Neuronal stem cell (in vitro differentiated cells): Measurements from ENCODE around the gene CDH15.

ENCODE experiments used
- DNase-seq: peaks from one replicate; pipeline ENCODE4 v3.0.0-alpha.2; 2013; ENCODE audit warnings: low spot score
- H2AFZ ChIP-seq: one replicate; pipeline ENCODE4 v1.6.1; 2013; ENCODE audit warnings: mild to moderate bottlenecking, low read length, inconsistent platforms
- H2AK5ac ChIP-seq: 2 replicates; pipeline ENCODE4 v1.6.1; 2013; ENCODE audit warnings: low read depth, mild to moderate bottlenecking, inconsistent platforms, low read length, moderate library complexity, mixed read lengths
- H2BK120ac ChIP-seq: 2 replicates; pipeline ENCODE4 v1.6.1; 2013; ENCODE audit warnings: low read depth, mild to moderate bottlenecking, inconsistent platforms, low read length, moderate library complexity, mixed read lengths
- H2BK12ac ChIP-seq: one replicate; pipeline ENCODE4 v1.6.1; 2013; ENCODE audit warnings: low read length, inconsistent platforms
- H2BK15ac ChIP-seq: 2 replicates; pipeline ENCODE4 v1.6.1; 2013; ENCODE audit warnings: mild to moderate bottlenecking, low read length, inconsistent platforms, mixed read lengths
- H2BK5ac ChIP-seq: one replicate; pipeline ENCODE4 v1.6.1; 2013; ENCODE audit warnings: inconsistent platforms, mild to moderate bottlenecking, low read length, moderate library complexity
- H3K14ac ChIP-seq: one replicate; pipeline ENCODE4 v1.6.1; 2013; ENCODE audit warnings: low read length, inconsistent platforms
- H3K18ac ChIP-seq: 2 replicates; pipeline ENCODE4 v1.6.1; 2013; ENCODE audit warnings: low read length, inconsistent platforms
- H3K23ac ChIP-seq: 2 replicates; pipeline ENCODE4 v1.6.1; 2013; ENCODE audit warnings: low read depth, mild to moderate bottlenecking, mixed read lengths, low read length, inconsistent platforms; ENCODE audit not compliant: poor library complexity
- H3K27ac ChIP-seq: replicated peaks from 3 replicates; pipeline ENCODE4 v1.5.1; 2013; ENCODE audit warnings: low read length, inconsistent platforms
- H3K27me3 ChIP-seq, 3 experiments: 2 replicates each; pipeline ENCODE4 v1.6.1; 2013; ENCODE audit warnings: low read length in 3 of 3, mild to moderate bottlenecking in 2 of 3, inconsistent platforms in 1 of 3, low read depth in 1 of 3, mixed read lengths in 1 of 3, moderate library complexity in 1 of 3; ENCODE audit not compliant: control insufficient read depth in 3 of 3, insufficient read depth in 3 of 3
- H3K36me3 ChIP-seq, 2 donors: replicated peaks in 1 of 2; 2 replicates each; pipeline ENCODE4 v1.6.1; 2013; ENCODE audit warnings: low read length in 2 of 2; ENCODE audit not compliant: control insufficient read depth in 2 of 2, insufficient read depth in 2 of 2
- H3K4ac ChIP-seq: 2 replicates; pipeline ENCODE4 v1.6.1; 2013; ENCODE audit warnings: inconsistent platforms, mild to moderate bottlenecking, low read length, moderate library complexity
- H3K4me1 ChIP-seq, 2 donors: 1 replicate in 1 of 2; 2 replicates in 1 of 2; pipeline ENCODE4 v1.6.1; 2013; ENCODE audit warnings: low read length in 2 of 2, low read depth in 1 of 2; ENCODE audit not compliant: control insufficient read depth in 2 of 2, insufficient read depth in 1 of 2
- H3K4me2 ChIP-seq: one replicate; pipeline ENCODE4 v1.6.1; 2013; ENCODE audit warnings: mild to moderate bottlenecking, low read length, inconsistent platforms; ENCODE audit not compliant: insufficient read depth, poor library complexity, severe bottlenecking
- H3K4me3 ChIP-seq, 2 donors: 2 replicates each; pipeline ENCODE4 v1.5.1; 2013; ENCODE audit warnings: low read length in 2 of 2, mild to moderate bottlenecking in 2 of 2, inconsistent platforms in 1 of 2, moderate library complexity in 1 of 2
- H3K79me1 ChIP-seq: one replicate; pipeline ENCODE4 v1.6.1; 2013; ENCODE audit warnings: low read depth, mild to moderate bottlenecking, inconsistent platforms, low read length, moderate library complexity
- H3K9ac ChIP-seq: one replicate; pipeline ENCODE4 v1.6.1; 2013; ENCODE audit warnings: mild to moderate bottlenecking, low read depth, low read length, inconsistent platforms; ENCODE audit not compliant: poor library complexity
- H3K9me3 ChIP-seq, 2 donors: replicated peaks in 1 of 2; 2 replicates each; pipeline versions ENCODE3 to v1.6.1; 2013; ENCODE audit warnings: low read length in 2 of 2, mild to moderate bottlenecking in 2 of 2, inconsistent platforms in 1 of 2, low read depth in 1 of 2, mixed read lengths in 1 of 2, moderate library complexity in 1 of 2; ENCODE audit not compliant: control insufficient read depth in 2 of 2, insufficient read depth in 1 of 2
- H4K8ac ChIP-seq: one replicate; pipeline ENCODE4 v1.6.1; 2013; ENCODE audit warnings: low read depth, mild to moderate bottlenecking, inconsistent platforms, low read length, moderate library complexity
- H4K91ac ChIP-seq: one replicate; pipeline ENCODE4 v1.6.1; 2013; ENCODE audit warnings: low read length, low read depth, mild to moderate bottlenecking, inconsistent platforms; ENCODE audit not compliant: poor library complexity
- WGBS, 2 donors: extraction: QIAGEN DNeasy Blood & Tissue Kit; methylation state at CpG; one replicate each; pipeline ENCODE4 v1.1.7; 2013; ENCODE audit warnings: missing lambda C conversion rate in 2 of 2, mixed read lengths in 1 of 2; ENCODE audit not compliant: insufficient read length in 2 of 2, insufficient replicate concordance in 1 of 2; ENCODE audit errors: extremely low coverage in 2 of 2; 5-methylcytosine and 5-hydroxymethylcytosine counted together

Gene CDH15

GRCh38 chr16:89152831-89153700 is 18.5 kb upstream of the CDH15 start:
- Histone ChIP-seq H2AFZ (no peak overlapping the region), H2AK5ac (no peak overlapping the region), H4K91ac (no peak overlapping the region), H3K79me1 (no peaks in the 10 kb centered on the region), H3K14ac (no peak overlapping the region), H3K4me3 (no peak overlapping the region), H3K36me3 (peaks cover 7 to 31% of the 10 kb centered on the region in 2 donors), H3K9ac (no peak overlapping the region), H4K8ac (no peak overlapping the region), H3K4ac (no peak overlapping the region), H3K4me2 (no peak overlapping the region), H3K27ac (no peak overlapping the region), H3K18ac (no peak overlapping the region), H2BK5ac (no peak overlapping the region), H3K4me1 (no peaks in the 10 kb centered on the region), H3K9me3 (peaks cover 11 to 19% of the 10 kb centered on the region in 2 donors), H2BK12ac (no peak overlapping the region), H3K23ac (no peak overlapping the region), H2BK120ac (no peak overlapping the region), H2BK15ac (no peak overlapping the region), H3K27me3 (peaks cover 0 to 2% (median 0%) of the 10 kb centered on the region in 3 experiments)
- no peak for DNase-seq
- no CpG with 5 or more reads among the region's 41 CpGs for WGBS, 2 donors

GRCh38 chr16:89153848-89154271 is 17.7 kb upstream of the CDH15 start:
- Histone ChIP-seq H4K8ac (no peak overlapping the region), H3K4ac (no peak overlapping the region), H3K79me1 (no peaks in the 10 kb centered on the region), H3K4me2 (no peak overlapping the region), H2BK120ac (no peak overlapping the region), H3K23ac (peak overlapping the region; percentile 47), H3K4me1 (no peaks in the 10 kb centered on the region), H2BK12ac (no peak overlapping the region), H3K14ac (no peak overlapping the region), H2AFZ (no peak overlapping the region), H3K9ac (peak overlapping the region; percentile 35), H3K4me3 (no peak overlapping the region), H2BK15ac (no peak overlapping the region), H3K18ac (no peak overlapping the region), H2AK5ac (no peak overlapping the region), H3K27me3 (peaks cover 0 to 2% (median 0%) of the 10 kb centered on the region in 3 experiments), H3K27ac (no peak overlapping the region), H4K91ac (no peak overlapping the region), H2BK5ac (no peak overlapping the region), H3K36me3 (peaks cover 5 to 27% of the 10 kb centered on the region in 2 donors), H3K9me3 (peaks cover 13 to 15% of the 10 kb centered on the region in 2 donors)
- WGBS, 2 donors = no CpG with 5 or more reads among the region's 19 CpGs
- no peak for DNase-seq

DNA sequence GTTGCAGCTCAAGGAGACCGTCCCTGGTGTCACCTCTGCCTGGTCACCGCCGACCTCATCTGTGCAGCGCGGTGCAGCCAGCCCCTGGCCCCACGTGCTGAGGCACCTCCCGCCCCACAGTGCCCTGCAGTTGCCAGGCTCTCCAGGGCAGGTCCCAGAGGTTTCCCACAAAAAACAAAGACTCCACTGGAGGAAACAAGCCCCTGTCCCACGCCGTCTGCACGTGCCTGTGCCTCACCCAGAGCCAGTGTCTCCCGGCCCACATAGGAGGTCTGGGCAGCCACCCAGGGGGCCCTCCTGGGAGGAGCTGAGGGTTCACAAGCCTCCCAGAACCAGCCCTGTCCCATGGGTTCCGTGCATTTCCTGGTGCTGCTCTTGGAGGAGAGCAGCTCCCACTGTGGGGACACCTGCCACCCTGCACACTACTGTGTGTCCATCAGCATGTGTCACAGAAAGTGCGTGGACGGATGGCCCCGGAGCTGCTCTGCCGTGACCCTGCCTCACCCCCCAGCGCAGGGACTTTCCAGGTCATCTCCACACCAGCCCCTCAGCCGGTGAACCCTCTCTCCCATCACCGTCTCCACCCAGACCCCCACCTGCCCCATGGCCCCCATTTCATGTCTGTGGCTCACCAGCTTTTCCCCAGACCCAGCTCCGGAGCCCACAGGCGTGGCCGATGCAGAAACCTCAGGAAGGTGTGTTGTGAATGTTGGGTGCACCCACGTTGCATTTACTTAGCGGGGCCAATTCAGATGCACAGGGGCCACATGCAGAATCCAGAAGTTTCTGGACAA is 17.0 kb upstream of the CDH15 start:
- Histone ChIP-seq H3K9me3 (peaks cover 6 to 11% of the 10 kb centered on the region in 2 donors), H3K4ac (no peak overlapping the region), H2AFZ (no peak overlapping the region), H2BK5ac (no peak overlapping the region), H4K91ac (peak overlapping the region; percentile 2), H3K4me3 (no peak overlapping the region), H3K36me3 (peaks cover 3 to 20% of the 10 kb centered on the region in 2 donors), H3K79me1 (no peaks in the 10 kb centered on the region), H3K27ac (no peak overlapping the region), H2BK15ac (no peak overlapping the region), H3K18ac (no peak overlapping the region), H3K4me2 (no peak overlapping the region), H3K14ac (no peak overlapping the region), H3K4me1 (no peaks in the 10 kb centered on the region), H2BK120ac (no peak overlapping the region), H3K9ac (no peak overlapping the region), H3K27me3 (peaks cover 0 to 2% (median 0%) of the 10 kb centered on the region in 3 experiments), H4K8ac (peak overlapping the region; percentile 23), H2AK5ac (no peak overlapping the region), H2BK12ac (no peak overlapping the region), H3K23ac (no peak overlapping the region)
- WGBS, 2 donors = no CpG with 5 or more reads among the region's 24 CpGs
- no peak for DNase-seq
